ENCODE measurements around the gene TBX5. TPM values are rescaled to one million over a fixed set of nuclear protein-coding genes. Genes with fewer than 3 reads are reported as not detected.

Gene TBX5
- total and polyA plus RNA-seq, 2 donors (not counting 1 experiment from before 2014, with no cell fraction given): not detected

GRCh38 chr12:114320101-114320500 is 85.8 kb downstream of the TBX5 start:
- TF ChIP-seq, protein P1, sequence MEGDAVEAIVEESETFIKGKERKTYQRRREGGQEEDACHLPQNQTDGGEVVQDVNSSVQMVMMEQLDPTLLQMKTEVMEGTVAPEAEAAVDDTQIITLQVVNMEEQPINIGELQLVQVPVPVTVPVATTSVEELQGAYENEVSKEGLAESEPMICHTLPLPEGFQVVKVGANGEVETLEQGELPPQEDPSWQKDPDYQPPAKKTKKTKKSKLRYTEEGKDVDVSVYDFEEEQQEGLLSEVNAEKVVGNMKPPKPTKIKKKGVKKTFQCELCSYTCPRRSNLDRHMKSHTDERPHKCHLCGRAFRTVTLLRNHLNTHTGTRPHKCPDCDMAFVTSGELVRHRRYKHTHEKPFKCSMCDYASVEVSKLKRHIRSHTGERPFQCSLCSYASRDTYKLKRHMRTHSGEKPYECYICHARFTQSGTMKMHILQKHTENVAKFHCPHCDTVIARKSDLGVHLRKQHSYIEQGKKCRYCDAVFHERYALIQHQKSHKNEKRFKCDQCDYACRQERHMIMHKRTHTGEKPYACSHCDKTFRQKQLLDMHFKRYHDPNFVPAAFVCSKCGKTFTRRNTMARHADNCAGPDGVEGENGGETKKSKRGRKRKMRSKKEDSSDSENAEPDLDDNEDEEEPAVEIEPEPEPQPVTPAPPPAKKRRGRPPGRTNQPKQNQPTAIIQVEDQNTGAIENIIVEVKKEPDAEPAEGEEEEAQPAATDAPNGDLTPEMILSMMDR (IDR thresholded peaks at IDR 0.05): no peak
- no peak for TF ChIP-seq EZH2 (IDR thresholded peaks at IDR 0.05; ENCODE audit: borderline replicate concordance, insufficient read depth, low read depth, low read length, poor library complexity, severe bottlenecking)
- Histone ChIP-seq H3K27ac (ENCODE audit: low read length in 2 of 2) (no peak overlapping the region), H3K27me3 (replicated peaks in 1 of 4; ENCODE audit: control extremely low read depth in 1 of 4, control insufficient read depth in 3 of 4, insufficient read depth in 4 of 4, low read length in 3 of 4) (no peaks in the 10 kb centered on the region), H4K20me1 (ENCODE audit: control insufficient read depth, insufficient read depth, low read length, poor library complexity, severe bottlenecking) (no peaks in the 10 kb centered on the region), H3K9me3 (ENCODE audit: control extremely low read depth in 1 of 3, control insufficient read depth in 2 of 3, insufficient read depth in 1 of 3, low read length in 2 of 3) (peaks cover 0 to 11% (median 0%) of the 10 kb centered on the region in 3 donors), H2AFZ (ENCODE audit: insufficient read depth, low read depth, low read length, poor library complexity, severe bottlenecking) (no peak overlapping the region), H3K9ac (ENCODE audit: low read length) (no peak overlapping the region), H3K36me3 (replicated peaks in 1 of 2; ENCODE audit: control extremely low read depth in 1 of 2, control insufficient read depth in 1 of 2, extremely low read depth in 1 of 2, insufficient read depth in 2 of 2, low read length in 1 of 2) (no peaks in the 10 kb centered on the region), H3K4me1 (ENCODE audit: control insufficient read depth in 2 of 2, insufficient read depth in 2 of 2, low read length in 2 of 2) (no peaks in the 10 kb centered on the region), H3K4me2 (replicated peaks; ENCODE audit: low read depth, low read length, poor library complexity, severe bottlenecking) (no peak overlapping the region), H3K79me2 (ENCODE audit: control insufficient read depth, insufficient read depth, low read length) (no peaks in the 10 kb centered on the region), H3K4me3 (ENCODE audit: control extremely low read depth in 1 of 5, extremely low read depth in 1 of 5, insufficient read depth in 1 of 5, low read depth in 2 of 5, low read length in 4 of 5) (no peak overlapping the region)
- intact Hi-C loops (cut with micrococcal nuclease): no loop called here
- ChIA-PET POLR2A (no interaction called here), CTCF (no interaction called here)
- Mint-ChIP-seq H3K9me3 (ENCODE audit: insufficient read depth) (peaks cover 3% of the 10 kb centered on the region), H3K27me3 (peaks cover 4% of the 10 kb centered on the region), H3K4me1 (no peaks in the 10 kb centered on the region), H3K4me3 (no peak overlapping the region), H3K27ac (no peak overlapping the region)
- WGBS (ENCODE audit: insufficient coverage): 63% methylated on average over 5 of the region's 9 CpGs
- no peak for DNase-seq
- ATAC-seq (ENCODE audit: low read depth): no peak

DNA sequence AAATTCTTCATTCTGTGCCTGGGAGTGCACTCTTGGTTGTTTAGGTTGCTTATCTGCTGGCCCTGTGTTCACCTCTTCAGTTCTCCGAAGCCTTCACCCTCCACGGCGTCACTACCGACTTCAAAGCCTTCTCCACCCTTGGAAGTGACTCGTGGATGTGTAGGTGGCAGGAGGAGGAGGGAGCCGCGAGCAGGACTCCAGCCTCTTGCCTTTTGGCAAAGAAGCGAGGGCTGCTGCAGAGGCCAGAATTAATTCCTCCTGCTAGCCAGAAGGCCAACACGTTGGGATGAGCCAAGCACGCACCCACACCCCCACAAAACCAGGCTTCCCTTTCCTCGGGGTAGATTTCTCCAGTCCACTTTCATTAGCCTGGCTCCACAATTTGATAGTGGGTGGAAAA is 86.5 kb downstream of the TBX5 start:
- ChIA-PET POLR2A (no interaction called here), CTCF (no interaction called here)
- 60% methylated on average over 1 of the region's 11 CpGs for WGBS (ENCODE audit: insufficient coverage)
- intact Hi-C loops (cut with micrococcal nuclease): no loop called here
- no peaks in the 10 kb centered on the region for H3K79me2 ChIP-seq (ENCODE audit: control insufficient read depth, insufficient read depth, low read length)
- H4K20me1 ChIP-seq (ENCODE audit: control insufficient read depth, insufficient read depth, low read length, poor library complexity, severe bottlenecking): no peaks in the 10 kb centered on the region
- no peaks in the 10 kb centered on the region for H3K4me1 Mint-ChIP-seq
- peaks cover 3% of the 10 kb centered on the region for H3K9me3 Mint-ChIP-seq (ENCODE audit: insufficient read depth)
- peaks cover 4% of the 10 kb centered on the region for H3K27me3 Mint-ChIP-seq
- no peak for DNase-seq
- peaks cover 0 to 11% (median 0%) of the 10 kb centered on the region in 3 donors for H3K9me3 ChIP-seq (ENCODE audit: control extremely low read depth in 1 of 3, control insufficient read depth in 2 of 3, insufficient read depth in 1 of 3, low read length in 2 of 3)
- no peak overlapping the region for H3K27ac ChIP-seq (ENCODE audit: low read length in 2 of 2)
- H2AFZ ChIP-seq (ENCODE audit: insufficient read depth, low read depth, low read length, poor library complexity, severe bottlenecking): no peak overlapping the region
- H3K4me3 Mint-ChIP-seq: no peak overlapping the region
- H3K36me3 ChIP-seq (replicated peaks in 1 of 2; ENCODE audit: control extremely low read depth in 1 of 2, control insufficient read depth in 1 of 2, extremely low read depth in 1 of 2, insufficient read depth in 2 of 2, low read length in 1 of 2): no peaks in the 10 kb centered on the region
- no peak for ATAC-seq (ENCODE audit: low read depth)
- no peak overlapping the region for H3K27ac Mint-ChIP-seq
- TF ChIP-seq, protein P1 (IDR thresholded peaks at IDR 0.05): no peak
- TF ChIP-seq EZH2 (IDR thresholded peaks at IDR 0.05; ENCODE audit: borderline replicate concordance, insufficient read depth, low read depth, low read length, poor library complexity, severe bottlenecking): no peak
- no peaks in the 10 kb centered on the region for H3K27me3 ChIP-seq (replicated peaks in 1 of 4; ENCODE audit: control extremely low read depth in 1 of 4, control insufficient read depth in 3 of 4, insufficient read depth in 4 of 4, low read length in 3 of 4)
- H3K4me3 ChIP-seq (ENCODE audit: control extremely low read depth in 1 of 5, extremely low read depth in 1 of 5, insufficient read depth in 1 of 5, low read depth in 2 of 5, low read length in 4 of 5): no peak overlapping the region
- no peak overlapping the region for H3K9ac ChIP-seq (ENCODE audit: low read length)
- no peaks in the 10 kb centered on the region for H3K4me1 ChIP-seq (ENCODE audit: control insufficient read depth in 2 of 2, insufficient read depth in 2 of 2, low read length in 2 of 2)
- no peak overlapping the region for H3K4me2 ChIP-seq (replicated peaks; ENCODE audit: low read depth, low read length, poor library complexity, severe bottlenecking)

All from B cell (primary cell).